ENCODE results near the gene P2RY11. TPM values are rescaled to one million over a fixed set of nuclear protein-coding genes. Genes with fewer than 3 reads are reported as not detected.

P2RY11 gene
- total and polyA plus RNA-seq, 2 experiments from 2014 or later: 4.0 to 4.3 TPM

GRCh38 chr19:10120538-10121189, 9.2 kb downstream of the P2RY11 start:
- Mint-ChIP-seq H3K9me3 (no peaks in the 10 kb centered on the region; the same call in 2 of the 3 replicates), H3K4me1 (no peaks in the 10 kb centered on the region; the same call in 2 of the 3 replicates), H3K4me3 (no peak overlapping the region; the same call in 2 of the 3 replicates), H3K36me3 (ENCODE audit: low read depth) (peaks cover 40% of the 10 kb centered on the region), H3K27ac (no peak overlapping the region), H3K27me3 (ENCODE audit: insufficient read depth, low read depth, poor library complexity) (peaks cover 14% of the 10 kb centered on the region)
- H3K9me2 ChIP-seq (ENCODE audit: insufficient read depth): no peaks in the 10 kb centered on the region
- no peak overlapping the region for H3K27ac ChIP-seq (ENCODE audit: low read depth)
- DNase-seq (ENCODE audit: low spot score) (no peak), ATAC-seq (no peak)
- H3F3A ChIP-seq (replicated peaks; ENCODE audit: low read depth): peaks cover 5% of the 10 kb centered on the region; the same call in 1 of the 2 replicates
- H3K27me3 ChIP-seq (ENCODE audit: insufficient read depth): no peaks in the 10 kb centered on the region
- H4K20me1 ChIP-seq (replicated peaks; ENCODE audit: insufficient read depth): peaks cover 7% of the 10 kb centered on the region; the same call in 1 of the 2 replicates
- no peaks in the 10 kb centered on the region for H3K4me1 ChIP-seq (ENCODE audit: insufficient read depth)
- TF ChIP-seq JUNB (IDR thresholded peaks at IDR 0.05; ENCODE audit: unreplicated experiment) (no peak), REST (IDR thresholded peaks at IDR 0.05; ENCODE audit: unreplicated experiment) (no peak), CREB1 (CRISPR knock-in tag; IDR thresholded peaks at IDR 0.05; ENCODE audit: low read depth) (no peak), NANOG (IDR thresholded peaks at IDR 0.05; ENCODE audit: borderline replicate concordance) (no peak), STAT1 (IDR thresholded peaks at IDR 0.05; ENCODE audit: unreplicated experiment) (no peak), ETS1 (IDR thresholded peaks at IDR 0.05) (no peak), EZH2 (IDR thresholded peaks at IDR 0.05; ENCODE audit: low read depth, unreplicated experiment) (no peak), ZNF331 (CRISPR knock-in tag; IDR thresholded peaks at IDR 0.05; ENCODE audit: low read depth) (no peak), POLR2AphosphoS5 (IDR thresholded peaks at IDR 0.05; ENCODE audit: low read depth) (no peak), EZH2phosphoT487 (IDR thresholded peaks at IDR 0.05; ENCODE audit: unreplicated experiment) (no peak), ZNF114 (CRISPR knock-in tag; IDR thresholded peaks at IDR 0.05) (no peak)
- TF ChIP-seq, protein P1, sequence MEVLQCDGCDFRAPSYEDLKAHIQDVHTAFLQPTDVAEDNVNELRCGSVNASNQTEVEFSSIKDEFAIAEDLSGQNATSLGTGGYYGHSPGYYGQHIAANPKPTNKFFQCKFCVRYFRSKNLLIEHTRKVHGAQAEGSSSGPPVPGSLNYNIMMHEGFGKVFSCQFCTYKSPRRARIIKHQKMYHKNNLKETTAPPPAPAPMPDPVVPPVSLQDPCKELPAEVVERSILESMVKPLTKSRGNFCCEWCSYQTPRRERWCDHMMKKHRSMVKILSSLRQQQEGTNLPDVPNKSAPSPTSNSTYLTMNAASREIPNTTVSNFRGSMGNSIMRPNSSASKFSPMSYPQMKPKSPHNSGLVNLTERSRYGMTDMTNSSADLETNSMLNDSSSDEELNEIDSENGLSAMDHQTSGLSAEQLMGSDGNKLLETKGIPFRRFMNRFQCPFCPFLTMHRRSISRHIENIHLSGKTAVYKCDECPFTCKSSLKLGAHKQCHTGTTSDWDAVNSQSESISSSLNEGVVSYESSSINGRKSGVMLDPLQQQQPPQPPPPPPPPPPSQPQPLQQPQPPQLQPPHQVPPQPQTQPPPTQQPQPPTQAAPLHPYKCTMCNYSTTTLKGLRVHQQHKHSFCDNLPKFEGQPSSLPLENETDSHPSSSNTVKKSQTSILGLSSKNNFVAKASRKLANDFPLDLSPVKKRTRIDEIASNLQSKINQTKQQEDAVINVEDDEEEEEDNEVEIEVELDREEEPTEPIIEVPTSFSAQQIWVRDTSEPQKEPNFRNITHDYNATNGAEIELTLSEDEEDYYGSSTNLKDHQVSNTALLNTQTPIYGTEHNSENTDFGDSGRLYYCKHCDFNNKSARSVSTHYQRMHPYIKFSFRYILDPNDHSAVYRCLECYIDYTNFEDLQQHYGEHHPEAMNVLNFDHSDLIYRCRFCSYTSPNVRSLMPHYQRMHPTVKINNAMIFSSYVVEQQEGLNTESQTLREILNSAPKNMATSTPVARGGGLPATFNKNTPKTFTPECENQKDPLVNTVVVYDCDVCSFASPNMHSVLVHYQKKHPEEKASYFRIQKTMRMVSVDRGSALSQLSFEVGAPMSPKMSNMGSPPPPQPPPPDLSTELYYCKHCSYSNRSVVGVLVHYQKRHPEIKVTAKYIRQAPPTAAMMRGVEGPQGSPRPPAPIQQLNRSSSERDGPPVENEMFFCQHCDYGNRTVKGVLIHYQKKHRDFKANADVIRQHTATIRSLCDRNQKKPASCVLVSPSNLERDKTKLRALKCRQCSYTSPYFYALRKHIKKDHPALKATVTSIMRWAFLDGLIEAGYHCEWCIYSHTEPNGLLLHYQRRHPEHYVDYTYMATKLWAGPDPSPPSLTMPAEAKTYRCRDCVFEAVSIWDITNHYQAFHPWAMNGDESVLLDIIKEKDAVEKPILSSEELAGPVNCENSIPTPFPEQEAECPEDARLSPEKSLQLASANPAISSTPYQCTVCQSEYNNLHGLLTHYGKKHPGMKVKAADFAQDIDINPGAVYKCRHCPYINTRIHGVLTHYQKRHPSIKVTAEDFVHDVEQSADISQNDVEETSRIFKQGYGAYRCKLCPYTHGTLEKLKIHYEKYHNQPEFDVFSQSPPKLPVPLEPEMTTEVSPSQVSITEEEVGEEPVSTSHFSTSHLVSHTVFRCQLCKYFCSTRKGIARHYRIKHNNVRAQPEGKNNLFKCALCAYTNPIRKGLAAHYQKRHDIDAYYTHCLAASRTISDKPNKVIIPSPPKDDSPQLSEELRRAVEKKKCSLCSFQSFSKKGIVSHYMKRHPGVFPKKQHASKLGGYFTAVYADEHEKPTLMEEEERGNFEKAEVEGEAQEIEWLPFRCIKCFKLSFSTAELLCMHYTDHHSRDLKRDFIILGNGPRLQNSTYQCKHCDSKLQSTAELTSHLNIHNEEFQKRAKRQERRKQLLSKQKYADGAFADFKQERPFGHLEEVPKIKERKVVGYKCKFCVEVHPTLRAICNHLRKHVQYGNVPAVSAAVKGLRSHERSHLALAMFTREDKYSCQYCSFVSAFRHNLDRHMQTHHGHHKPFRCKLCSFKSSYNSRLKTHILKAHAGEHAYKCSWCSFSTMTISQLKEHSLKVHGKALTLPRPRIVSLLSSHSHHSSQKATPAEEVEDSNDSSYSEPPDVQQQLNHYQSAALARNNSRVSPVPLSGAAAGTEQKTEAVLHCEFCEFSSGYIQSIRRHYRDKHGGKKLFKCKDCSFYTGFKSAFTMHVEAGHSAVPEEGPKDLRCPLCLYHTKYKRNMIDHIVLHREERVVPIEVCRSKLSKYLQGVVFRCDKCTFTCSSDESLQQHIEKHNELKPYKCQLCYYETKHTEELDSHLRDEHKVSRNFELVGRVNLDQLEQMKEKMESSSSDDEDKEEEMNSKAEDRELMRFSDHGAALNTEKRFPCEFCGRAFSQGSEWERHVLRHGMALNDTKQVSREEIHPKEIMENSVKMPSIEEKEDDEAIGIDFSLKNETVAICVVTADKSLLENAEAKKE (CRISPR knock-in tag; IDR thresholded peaks at IDR 0.05): no peak
- TF ChIP-seq, protein P2, sequence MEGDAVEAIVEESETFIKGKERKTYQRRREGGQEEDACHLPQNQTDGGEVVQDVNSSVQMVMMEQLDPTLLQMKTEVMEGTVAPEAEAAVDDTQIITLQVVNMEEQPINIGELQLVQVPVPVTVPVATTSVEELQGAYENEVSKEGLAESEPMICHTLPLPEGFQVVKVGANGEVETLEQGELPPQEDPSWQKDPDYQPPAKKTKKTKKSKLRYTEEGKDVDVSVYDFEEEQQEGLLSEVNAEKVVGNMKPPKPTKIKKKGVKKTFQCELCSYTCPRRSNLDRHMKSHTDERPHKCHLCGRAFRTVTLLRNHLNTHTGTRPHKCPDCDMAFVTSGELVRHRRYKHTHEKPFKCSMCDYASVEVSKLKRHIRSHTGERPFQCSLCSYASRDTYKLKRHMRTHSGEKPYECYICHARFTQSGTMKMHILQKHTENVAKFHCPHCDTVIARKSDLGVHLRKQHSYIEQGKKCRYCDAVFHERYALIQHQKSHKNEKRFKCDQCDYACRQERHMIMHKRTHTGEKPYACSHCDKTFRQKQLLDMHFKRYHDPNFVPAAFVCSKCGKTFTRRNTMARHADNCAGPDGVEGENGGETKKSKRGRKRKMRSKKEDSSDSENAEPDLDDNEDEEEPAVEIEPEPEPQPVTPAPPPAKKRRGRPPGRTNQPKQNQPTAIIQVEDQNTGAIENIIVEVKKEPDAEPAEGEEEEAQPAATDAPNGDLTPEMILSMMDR (conservative IDR thresholded peaks at IDR 0.05; ENCODE audit: low read depth in 2 of 2): no peak
- no peak overlapping the region for H3K4me2 ChIP-seq
- no peak overlapping the region for H3K4me3 ChIP-seq
- no peak overlapping the region for H2AFZ ChIP-seq
- H3K79me2 ChIP-seq (replicated peaks; ENCODE audit: insufficient read depth): peaks cover 21% of the 10 kb centered on the region
- peaks cover 13% of the 10 kb centered on the region; the same call in 1 of the 2 replicates for H3K36me3 ChIP-seq (ENCODE audit: insufficient read depth)
